GM10266 (cell line): ENCODE measurements around the gene TYRP1.

Experiments used
- DNase-seq: peaks from one replicate; pipeline ENCODE4 v3.0.0; 2012; ENCODE audit errors: extremely low spot score
- CTCF ChIP-seq: IDR thresholded peaks from 2 replicates; pipeline ENCODE4 v1.5.1; 2012; ENCODE audit warnings: mild to moderate bottlenecking, low read depth; ENCODE audit not compliant: control insufficient read depth, insufficient read depth; ENCODE audit errors: missing control alignments

Gene TYRP1

GRCh38 chr9:12680341-12680740 lies 12.8 kb upstream of the TYRP1 start:
- TF ChIP-seq CTCF = no peak
- no peak for DNase-seq

- no peak for DNase-seq
Observed at GRCh38 chr9:12680757-12681156, 12.4 kb upstream of the TYRP1 start.

GRCh38 chr9:12681620-12682019 lies 11.6 kb upstream of the TYRP1 start:
- TF ChIP-seq CTCF = no peak
- DNase-seq = no peak

More at GRCh38 chr9:12680757-12681156, 12.4 kb upstream of the TYRP1 start:
- TF ChIP-seq CTCF = no peak

- TF ChIP-seq CTCF = no peak
- DNase-seq = no peak
Observed at GRCh38 chr9:12684974-12685373, 8.2 kb upstream of the TYRP1 start.

GRCh38 chr9:12689233-12689632 lies 4.0 kb upstream of the TYRP1 start:
- TF ChIP-seq CTCF = no peak
- no peak for DNase-seq

- no peak for TF ChIP-seq CTCF
- DNase-seq = no peak
Observed at GRCh38 chr9:12694013-12694412, 828 bp downstream of the TYRP1 start.

GRCh38 chr9:12695474-12695873 lies 2.3 kb downstream of the TYRP1 start:
- DNase-seq = no peak
- TF ChIP-seq CTCF = no peak
